HFFc6 (cell line): ENCODE measurements around the gene LBHD2. TPM values are rescaled to one million over a fixed set of nuclear protein-coding genes. Genes with fewer than 3 reads are reported as not detected.

Experiments
- DNase-seq: peaks from one replicate; pipeline ENCODE4 v3.0.0-alpha.2; 2018
- H3K27ac Mint-ChIP-seq: 2 replicates; pipeline ENCODE4 v1.8.0; 2020; ENCODE audit warnings: mild to moderate bottlenecking, mixed read lengths
- H3K27me3 Mint-ChIP-seq: 2 replicates; pipeline ENCODE4 v1.8.0; 2021; ENCODE audit warnings: mild to moderate bottlenecking, moderate library complexity, mixed read lengths; ENCODE audit not compliant: insufficient read depth
- H3K36me3 Mint-ChIP-seq: 2 replicates; pipeline ENCODE4 v1.8.0; 2021; ENCODE audit warnings: low read depth, mixed read lengths
- H3K4me1 Mint-ChIP-seq: 2 replicates; pipeline ENCODE4 v1.8.0; 2020; ENCODE audit warnings: low read depth, mixed read lengths
- H3K4me3 Mint-ChIP-seq: 2 replicates; pipeline ENCODE4 v1.8.0; 2020; ENCODE audit warnings: mild to moderate bottlenecking, moderate library complexity, mixed read lengths
- H3K9me3 Mint-ChIP-seq: 2 replicates; pipeline ENCODE4 v1.8.0; 2020; ENCODE audit warnings: mild to moderate bottlenecking, mixed read lengths
- total RNA-seq, 6 experiments: library from RNA; stranded (reverse); fragmentation: NEBNext Ultra II Directional; extraction: Animal tissue kit (Norgen Biotek cat#: 25700); gene quantifications; 2 replicates in 1 of 6; 3 replicates in 5 of 6; pipeline ENCODE4 v1.2.3, GENCODE V29; 2021
- TF ChIP-seq, protein P1 (sequence below): fragments of 200-600 bp; sonication (generic); IDR thresholded peaks from 2 replicates; pipeline ENCODE4 v1.5.0; 2021; ENCODE audit warnings: antibody characterized with exemption, mild to moderate bottlenecking

LBHD2 gene
- total RNA-seq, 6 experiments from 2014 or later: not detected

GRCh38 chr14:103057372-103058163 lies 26.4 kb upstream of the LBHD2 start, which contains the start of gene CDC42BPB:
TSS of gene CDC42BPB (minus strand) at chr14:103057549. CDS start at chr14:103057173, 376 bp downstream.
- no peaks in the 10 kb centered on the region; the same call in 1 of the 2 replicates for H3K27me3 Mint-ChIP-seq
- peak within 1 kb of the TSS; percentile 88 for H3K27ac Mint-ChIP-seq
- no peaks in the 10 kb centered on the region for H3K9me3 Mint-ChIP-seq
- H3K4me3 Mint-ChIP-seq: peak within 1 kb of the TSS; percentile 94
- peak; percentile 82 for DNase-seq
- peaks cover 54% of the 10 kb centered on the region for H3K4me1 Mint-ChIP-seq
- TF ChIP-seq, protein P1, sequence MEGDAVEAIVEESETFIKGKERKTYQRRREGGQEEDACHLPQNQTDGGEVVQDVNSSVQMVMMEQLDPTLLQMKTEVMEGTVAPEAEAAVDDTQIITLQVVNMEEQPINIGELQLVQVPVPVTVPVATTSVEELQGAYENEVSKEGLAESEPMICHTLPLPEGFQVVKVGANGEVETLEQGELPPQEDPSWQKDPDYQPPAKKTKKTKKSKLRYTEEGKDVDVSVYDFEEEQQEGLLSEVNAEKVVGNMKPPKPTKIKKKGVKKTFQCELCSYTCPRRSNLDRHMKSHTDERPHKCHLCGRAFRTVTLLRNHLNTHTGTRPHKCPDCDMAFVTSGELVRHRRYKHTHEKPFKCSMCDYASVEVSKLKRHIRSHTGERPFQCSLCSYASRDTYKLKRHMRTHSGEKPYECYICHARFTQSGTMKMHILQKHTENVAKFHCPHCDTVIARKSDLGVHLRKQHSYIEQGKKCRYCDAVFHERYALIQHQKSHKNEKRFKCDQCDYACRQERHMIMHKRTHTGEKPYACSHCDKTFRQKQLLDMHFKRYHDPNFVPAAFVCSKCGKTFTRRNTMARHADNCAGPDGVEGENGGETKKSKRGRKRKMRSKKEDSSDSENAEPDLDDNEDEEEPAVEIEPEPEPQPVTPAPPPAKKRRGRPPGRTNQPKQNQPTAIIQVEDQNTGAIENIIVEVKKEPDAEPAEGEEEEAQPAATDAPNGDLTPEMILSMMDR: no peak
- H3K36me3 Mint-ChIP-seq: peaks cover 10% of the 10 kb centered on the region

- TF ChIP-seq, protein P1: no peak
- no peak for DNase-seq
Measured at GRCh38 chr14:103058164-103059055, 25.6 kb upstream of the LBHD2 start.

GRCh38 chr14:103059556-103059955 lies 24.5 kb upstream of the LBHD2 start:
- Mint-ChIP-seq H3K4me3 (no peak overlapping the region; the same call in 1 of the 2 replicates), H3K27ac (no peak overlapping the region), H3K36me3 (peaks cover 10% of the 10 kb centered on the region), H3K4me1 (peaks cover 49% of the 10 kb centered on the region), H3K27me3 (no peaks in the 10 kb centered on the region; the same call in 1 of the 2 replicates), H3K9me3 (no peaks in the 10 kb centered on the region)
- TF ChIP-seq, protein P1: no peak
- no peak for DNase-seq

More at GRCh38 chr14:103058164-103059055, 25.6 kb upstream of the LBHD2 start:
- H3K27me3 Mint-ChIP-seq: no peaks in the 10 kb centered on the region; the same call in 1 of the 2 replicates
- H3K4me3 Mint-ChIP-seq: peak overlapping the region; percentile 92
- peaks cover 10% of the 10 kb centered on the region for H3K36me3 Mint-ChIP-seq
- peaks cover 54% of the 10 kb centered on the region for H3K4me1 Mint-ChIP-seq
- H3K27ac Mint-ChIP-seq: peak overlapping the region; percentile 65; the same call in 1 of the 2 replicates
- H3K9me3 Mint-ChIP-seq: no peaks in the 10 kb centered on the region

DNA sequence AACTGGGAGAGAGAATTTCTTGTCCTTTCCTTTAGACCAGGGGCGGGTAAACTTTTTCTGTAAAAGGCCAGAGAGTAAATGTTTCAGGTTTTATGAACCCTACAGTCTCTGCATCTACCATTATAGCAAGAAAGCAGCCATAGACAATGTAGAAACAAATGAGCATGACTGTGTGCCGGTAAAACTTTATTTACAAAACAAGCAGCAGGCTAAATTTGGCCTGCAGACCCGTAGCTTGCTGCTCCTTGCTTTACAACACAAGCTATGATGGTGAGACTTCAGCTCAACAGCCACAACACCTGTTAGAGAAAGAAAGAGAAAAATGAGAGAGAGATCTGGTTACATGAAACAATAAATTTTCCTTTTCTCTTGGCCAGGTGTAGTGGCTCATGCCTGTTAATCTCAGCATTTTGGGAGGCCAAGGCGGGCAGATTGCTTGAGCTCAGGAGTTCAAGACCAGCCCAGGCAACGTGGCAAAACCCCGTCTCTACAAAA lies 22.5 kb upstream of the LBHD2 start:
- Mint-ChIP-seq H3K36me3 (no peaks in the 10 kb centered on the region), H3K4me3 (no peak overlapping the region), H3K9me3 (no peaks in the 10 kb centered on the region), H3K4me1 (peaks cover 33% of the 10 kb centered on the region), H3K27me3 (no peaks in the 10 kb centered on the region; the same call in 1 of the 2 replicates), H3K27ac (no peak overlapping the region)
- no peak for DNase-seq
- TF ChIP-seq, protein P1: no peak

DNA sequence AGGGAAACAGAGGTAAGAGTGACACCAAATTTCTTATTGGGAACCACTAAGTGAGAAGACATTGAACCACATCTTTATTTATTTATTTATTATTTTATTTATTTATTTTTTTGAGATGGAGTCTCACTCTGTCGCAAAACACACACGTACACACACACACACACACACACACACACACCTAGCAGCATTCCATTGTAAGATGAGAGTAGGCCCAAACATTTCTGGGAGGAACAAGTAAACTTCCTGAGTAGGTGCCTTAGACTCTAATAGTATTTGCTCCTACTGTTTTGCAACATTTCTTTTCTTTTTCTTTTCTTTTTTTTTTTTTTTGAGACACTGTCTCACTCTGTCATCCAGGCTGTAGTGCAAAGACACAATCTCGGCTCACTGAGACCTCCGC lies 19.6 kb upstream of the LBHD2 start:
- no peak for DNase-seq
- no peaks in the 10 kb centered on the region for H3K9me3 Mint-ChIP-seq
- H3K4me1 Mint-ChIP-seq: peaks cover 30% of the 10 kb centered on the region
- H3K4me3 Mint-ChIP-seq: no peak overlapping the region
- TF ChIP-seq, protein P1: no peak
- no peaks in the 10 kb centered on the region for H3K36me3 Mint-ChIP-seq
- no peaks in the 10 kb centered on the region; the same call in 1 of the 2 replicates for H3K27me3 Mint-ChIP-seq
- no peak overlapping the region for H3K27ac Mint-ChIP-seq
